HepG2 (cell line): ENCODE results near the gene PDLIM5. TPM values are rescaled to one million over a fixed set of nuclear protein-coding genes. Genes with fewer than 3 reads are reported as not detected.
A peak's percentile ranks its signal among the peaks of the same experiment; 100 is the strongest.

Experiments used
- ATAC-seq: fragments of 200-7000 bp; cut with Tn5 transposase; 3 replicates; pipeline ENCODE4 v1.9.1; 2020; ENCODE audit warnings: mild to moderate bottlenecking, moderate library complexity
- BruUV-seq: library from RNA; stranded (reverse); fragments of 400-500 nt; replicated peaks from 2 replicates; lab custom pipeline; 2021; lab: Mats Ljungman, UMichigan
- CTCF ChIA-PET: fragments of 300-600 bp; formaldehyde crosslinking; extraction: SDS; loops from one replicate; lab custom pipeline; 2021; ENCODE audit warnings: low total read pairs, inconsistent platforms, low intra/inter-chr PET ratio; lab: Yijun Ruan, JAX
- POLR2A ChIA-PET: fragments of 350-600 bp; sonication (Branson Sonifier 250); formaldehyde crosslinking; loops from one replicate; lab custom pipeline; 2020; ENCODE audit warnings: antibody characterized with exemption, inconsistent platforms; lab: Yijun Ruan, JAX
- DNase-seq: peaks from one replicate; pipeline ENCODE4 v3.0.0-alpha.2; 2015; ENCODE audit warnings: low spot score
- FAIRE-seq: peaks from 3 replicates; lab custom pipeline; 2011; peaks lifted over from hg19 to GRCh38; lab: Jason Lieb, UNC
- H2AFZ ChIP-seq: one replicate; pipeline ENCODE4 v1.6.1; 2011; ENCODE audit warnings: low read length, inconsistent platforms
- H3K27ac ChIP-seq: fragments of 300-600 bp; 3 replicates; pipeline ENCODE4 v1.8.0; 2011; ENCODE audit warnings: mixed run types, mild to moderate bottlenecking, mixed read lengths, low read length, inconsistent platforms; ENCODE audit not compliant: insufficient read depth; ENCODE audit errors: extremely low read length
- H3K27me3 ChIP-seq, 2 experiments: fragments of 200-600 bp in 1 of 2; 2 replicates in 1 of 2; 3 replicates in 1 of 2; pipeline versions ENCODE4 v1.6.0 to v1.8.0; 2011; ENCODE audit warnings: low read length in 2 of 2, mild to moderate bottlenecking in 2 of 2, moderate library complexity in 2 of 2, inconsistent platforms in 1 of 2; ENCODE audit not compliant: insufficient read depth in 2 of 2, control insufficient read depth in 1 of 2
- H3K36me3 ChIP-seq, 2 experiments: fragments of 200-600 bp in 1 of 2; replicated peaks in 1 of 2; 2 replicates in 1 of 2; 3 replicates in 1 of 2; pipeline versions ENCODE4 v1.5.1 to v1.8.0; 2011; ENCODE audit warnings: low read length in 2 of 2, inconsistent platforms in 1 of 2; ENCODE audit not compliant: insufficient read depth in 2 of 2, control insufficient read depth in 1 of 2
- H3K4me1 ChIP-seq: 2 replicates; pipeline ENCODE4 v1.5.1; 2012; ENCODE audit warnings: low read length, inconsistent platforms; ENCODE audit not compliant: insufficient read depth
- H3K4me2 ChIP-seq: 2 replicates; pipeline ENCODE4 v1.6.0; 2011; ENCODE audit warnings: low read depth, low read length, inconsistent platforms
- H3K4me3 ChIP-seq, 3 experiments: fragments of 200-600 bp in 1 of 3; sonication (generic), shearing (Covaris generic) in 1 of 3; replicated peaks in 1 of 3; 2 replicates each; pipeline ENCODE4 v1.5.1; 2011 to 2016; ENCODE audit warnings: low read length in 3 of 3, inconsistent platforms in 2 of 3, low read depth in 2 of 3, mild to moderate bottlenecking in 2 of 3, control low read depth in 1 of 3, mixed read lengths in 1 of 3; ENCODE audit not compliant: insufficient read depth in 1 of 3
- H3K79me2 ChIP-seq: one replicate; pipeline ENCODE4 v1.6.1; 2011; ENCODE audit warnings: low read length, inconsistent platforms; ENCODE audit not compliant: insufficient read depth
- H3K9ac ChIP-seq: 2 replicates; pipeline ENCODE4 v1.6.0; 2011; ENCODE audit warnings: mild to moderate bottlenecking, low read depth, low read length, inconsistent platforms; ENCODE audit not compliant: insufficient read depth
- H3K9me3 ChIP-seq: 2 replicates; pipeline ENCODE4 v1.5.1; 2012; ENCODE audit warnings: mild to moderate bottlenecking, low read length
- H4K20me1 ChIP-seq: 2 replicates; pipeline ENCODE4 v1.6.0; 2011; ENCODE audit warnings: inconsistent platforms, mild to moderate bottlenecking, low read length, moderate library complexity; ENCODE audit not compliant: insufficient read depth
- ADNP ChIP-seq: sonication (generic); formaldehyde crosslinking; IDR thresholded peaks from 2 replicates; pipeline ENCODE4 v1.4.0; 2020; ENCODE audit warnings: missing genetic modification reagents
- CBX5 ChIP-seq: sonication (generic); formaldehyde crosslinking; IDR thresholded peaks from 2 replicates; pipeline ENCODE4 v1.4.0; 2020; ENCODE audit warnings: missing genetic modification reagents, borderline replicate concordance
- FOXP4 ChIP-seq: sonication (generic); formaldehyde crosslinking; IDR thresholded peaks from 2 replicates; pipeline ENCODE4 v1.4.0; 2020; ENCODE audit warnings: missing genetic modification reagents
- HNF4G ChIP-seq, 2 experiments: sonication (generic) in 1 of 2; formaldehyde crosslinking in 1 of 2; IDR thresholded peaks; 2 replicates each; pipeline versions ENCODE4 v1.4.0 to v1.6.1; 2011 to 2020; ENCODE audit warnings: borderline replicate concordance in 2 of 2, low read depth in 2 of 2, mild to moderate bottlenecking in 2 of 2, low read length in 1 of 2, missing genetic modification reagents in 1 of 2, moderate library complexity in 1 of 2
- MZF1 ChIP-seq: sonication (generic); formaldehyde crosslinking; IDR thresholded peaks from 2 replicates; pipeline ENCODE4 v1.8.1; 2023; ENCODE audit warnings: mild to moderate bottlenecking, missing genetic modification reagents, borderline replicate concordance
- SIX4 ChIP-seq: sonication (generic); formaldehyde crosslinking; IDR thresholded peaks from 2 replicates; pipeline ENCODE4 v1.4.0; 2020; ENCODE audit warnings: missing genetic modification reagents
- STAT5B ChIP-seq: sonication (generic); formaldehyde crosslinking; IDR thresholded peaks from 2 replicates; pipeline ENCODE4 v1.4.0; 2020; ENCODE audit warnings: missing genetic modification reagents
- ZBTB46 ChIP-seq: sonication (generic); formaldehyde crosslinking; IDR thresholded peaks from 2 replicates; pipeline ENCODE4 v1.4.0; 2020; ENCODE audit warnings: mild to moderate bottlenecking, missing genetic modification reagents, borderline replicate concordance
- ZNF235 ChIP-seq: sonication (generic); formaldehyde crosslinking; IDR thresholded peaks from 2 replicates; pipeline ENCODE4 v1.8.1; 2023; ENCODE audit warnings: mild to moderate bottlenecking, missing genetic modification reagents, borderline replicate concordance
- ZNF570 ChIP-seq: sonication (generic); formaldehyde crosslinking; IDR thresholded peaks from 2 replicates; pipeline ENCODE4 v1.4.0; 2020; ENCODE audit warnings: mild to moderate bottlenecking, missing genetic modification reagents, borderline replicate concordance
- ZNF709 ChIP-seq: sonication (generic); formaldehyde crosslinking; IDR thresholded peaks from 2 replicates; pipeline ENCODE4 v1.5.0; 2020; ENCODE audit warnings: mild to moderate bottlenecking, missing genetic modification reagents
- WGBS: methylation state at CpG from one replicate; pipeline ENCODE4 v1.1.6; 2017; ENCODE audit warnings: low lambda C conversion rate; 5-methylcytosine and 5-hydroxymethylcytosine counted together
- in situ Hi-C: cut with HindIII; loops from 2 replicates; pipeline ENCODE4 v1.10.0; 2017; ENCODE audit warnings: low pct_unique_long_range_greater_than_20kb; ENCODE audit not compliant: extremely low pct_ligation_motif_present
- intact Hi-C: fragments of 100-400 bp; cut with micrococcal nuclease; formaldehyde crosslinking; loops from one replicate; pipeline ENCODE4 v1.10.0; 2022; ENCODE audit not compliant: unreplicated experiment
- polyA plus RNA-seq, 8 experiments: library from polyadenylated mRNA; depleted of rRNA in 3 of 8; stranded (reverse) in 7 of 8; unstranded in 1 of 8; fragments of >200 nt; fragmentation: Illumina TruSeq in 4 of 8; extraction: Trizol in 4 of 8; gene quantifications; 2 replicates each; pipeline versions ENCODE4 v1.2.1 to v1.2.3, GENCODE V29; 2011 to 2016; ENCODE audit warnings: low read depth in 4 of 8, missing spikeins in 1 of 8, mixed read lengths in 1 of 8; ENCODE audit not compliant: insufficient read depth in 1 of 8
- total RNA-seq, 5 experiments: library from RNA; depleted of rRNA; stranded (reverse); fragments of >200 nt; fragmentation: Illumina TruSeq; extraction: Trizol; gene quantifications; 2 replicates each; pipeline ENCODE4 v1.2.3, GENCODE V29; 2016; ENCODE audit warnings: low read depth in 1 of 5

The PDLIM5 gene
- total and polyA plus RNA-seq, 2 of the 13 experiments (the other 11 are each of a cell fraction or from before 2014, with no cell fraction given), result 52.8 to 119 TPM

DNA sequence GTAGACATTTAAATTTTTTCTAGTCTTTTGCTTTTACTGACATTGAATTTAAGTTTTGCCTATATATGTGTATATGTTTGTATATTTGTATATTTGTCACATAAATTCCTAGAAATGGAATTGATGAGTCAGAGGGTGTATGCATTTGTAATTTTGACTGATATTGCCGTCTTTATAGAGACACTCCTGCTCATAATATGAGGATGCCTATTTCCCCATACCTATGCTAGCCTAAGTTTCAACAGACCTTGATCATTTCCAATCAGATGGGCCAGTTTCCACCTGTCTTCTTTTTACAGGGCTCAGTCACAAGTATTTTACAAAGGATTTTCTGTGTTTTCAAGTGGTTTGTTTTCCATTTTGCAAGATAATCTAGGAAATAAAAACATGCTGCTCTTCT is 10.8 kb downstream of the PDLIM5 start:
- BruUV-seq, result no TSS peak
- H3K27ac ChIP-seq, result no peak overlapping the region
- no peak for DNase-seq
- H3K79me2 ChIP-seq, result peaks cover 95% of the 10 kb centered on the region
- no peaks in the 10 kb centered on the region for H3K9me3 ChIP-seq
- peaks cover 21% of the 10 kb centered on the region; the same call in 1 of the 2 replicates for H4K20me1 ChIP-seq
- intact Hi-C loops (no loop called here), in situ Hi-C loops (no loop called here)
- no peak overlapping the region for H3K4me3 ChIP-seq
- FAIRE-seq, result no peak
- H3K4me1 ChIP-seq, result peaks cover 92% of the 10 kb centered on the region
- POLR2A ChIA-PET, result no interaction called here
- H3K36me3 ChIP-seq, result 0 out of 5 replicates have a peak, but pooled peaks cover 0 to 1% of the 10 kb centered on the region in 2 experiments
- CTCF ChIA-PET, result no interaction called here
- H2AFZ ChIP-seq, result no peak overlapping the region
- H3K27me3 ChIP-seq, result no peaks in the 10 kb centered on the region
- WGBS, result 90% methylated on average over 1 of the region's 1 CpG
- no peak overlapping the region for H3K4me2 ChIP-seq
- no peak for ATAC-seq
- TF ChIP-seq HNF4G (IDR thresholded peaks at IDR 0.05; ENCODE audit: borderline replicate concordance, low read depth, low read length) (no peak), HNF4G (CRISPR knock-in tag; IDR thresholded peaks at IDR 0.05; ENCODE audit: borderline replicate concordance, low read depth) (no peak), ZNF570 (CRISPR knock-in tag) (no peak)
- H3K9ac ChIP-seq, result no peak overlapping the region

DNA sequence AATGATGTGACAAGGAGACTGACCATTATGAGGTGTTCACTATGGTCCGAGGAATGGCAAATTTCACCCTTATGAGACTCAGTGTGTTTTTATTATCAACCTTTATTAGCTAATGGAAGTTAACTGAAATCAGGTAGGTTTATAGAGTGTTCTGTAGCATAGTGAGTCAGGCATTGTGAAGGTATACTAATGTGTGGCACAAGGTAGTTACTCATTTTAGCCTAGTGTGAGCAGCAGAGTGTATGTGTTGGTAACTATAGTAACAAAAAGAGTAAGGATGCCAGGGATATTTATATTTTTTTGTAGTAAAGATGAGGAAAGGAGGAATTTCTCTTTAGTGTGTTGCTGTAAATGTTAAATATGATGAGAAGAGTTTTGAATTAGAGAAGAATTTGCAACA is 12.0 kb downstream of the PDLIM5 start:
- Histone ChIP-seq H3K27me3 (no peaks in the 10 kb centered on the region), H4K20me1 (peaks cover 20% of the 10 kb centered on the region; the same call in 1 of the 2 replicates), H3K9ac (no peak overlapping the region), H3K27ac (peak overlapping the region; percentile 33), H3K4me1 (peaks cover 92% of the 10 kb centered on the region), H3K36me3 (0 out of 5 replicates have a peak, but pooled peaks cover 0 to 1% of the 10 kb centered on the region in 2 experiments), H2AFZ (no peak overlapping the region), H3K9me3 (no peaks in the 10 kb centered on the region), H3K4me3 (no peak overlapping the region), H3K4me2 (peak overlapping the region; percentile 19; the same call in 1 of the 2 replicates), H3K79me2 (peaks cover 95% of the 10 kb centered on the region)
- ATAC-seq (peak; percentile 55), DNase-seq (no peak), FAIRE-seq (no peak)
- ChIA-PET CTCF (no interaction called here), POLR2A (no interaction called here)
- in situ Hi-C loops (no loop called here), intact Hi-C loops (no loop called here)
- TF ChIP-seq ZNF709 (no peak), ADNP (CRISPR knock-in tag) (no peak), STAT5B (CRISPR knock-in tag) (no peak), CBX5 (CRISPR knock-in tag) (no peak), MZF1 (no peak), SIX4 (no peak), ZBTB46 (CRISPR knock-in tag) (no peak), FOXP4 (CRISPR knock-in tag) (no peak), ZNF235 (CRISPR knock-in tag) (no peak)
- 96% methylated on average over 1 of the region's 1 CpG for WGBS
- no TSS peak for BruUV-seq
